ENCODE measurements around the gene PDX1.

PDX1 gene

GRCh38 chr13:27922883-27923612, 3.2 kb downstream of the PDX1 start:
- Histone ChIP-seq H3K4me3 (ENCODE audit: low read depth in 1 of 2, low read length in 2 of 2) (peak overlapping the region; percentile 87 to 98), H3K4me1 (ENCODE audit: control insufficient read depth in 1 of 2, insufficient read depth in 2 of 2, low read length in 2 of 2) (peaks cover 15 to 19% of the 10 kb centered on the region in 2 donors), H3K9me3 (ENCODE audit: control insufficient read depth in 1 of 2, low read length in 2 of 2) (no peaks in the 10 kb centered on the region), H3K9ac (ENCODE audit: low read depth in 1 of 2, low read length in 2 of 2) (peak overlapping the region; percentile 99), H3K27me3 (ENCODE audit: control insufficient read depth in 1 of 2, insufficient read depth in 2 of 2, low read length in 2 of 2) (peaks cover 33 to 36% of the 10 kb centered on the region in 2 donors), H3K27ac (ENCODE audit: low read depth, low read length) (peak overlapping the region; percentile 80), H3K36me3 (ENCODE audit: control insufficient read depth in 1 of 2, insufficient read depth in 2 of 2, low read length in 2 of 2) (peaks cover 0 to 20% of the 10 kb centered on the region in 2 donors)

DNA sequence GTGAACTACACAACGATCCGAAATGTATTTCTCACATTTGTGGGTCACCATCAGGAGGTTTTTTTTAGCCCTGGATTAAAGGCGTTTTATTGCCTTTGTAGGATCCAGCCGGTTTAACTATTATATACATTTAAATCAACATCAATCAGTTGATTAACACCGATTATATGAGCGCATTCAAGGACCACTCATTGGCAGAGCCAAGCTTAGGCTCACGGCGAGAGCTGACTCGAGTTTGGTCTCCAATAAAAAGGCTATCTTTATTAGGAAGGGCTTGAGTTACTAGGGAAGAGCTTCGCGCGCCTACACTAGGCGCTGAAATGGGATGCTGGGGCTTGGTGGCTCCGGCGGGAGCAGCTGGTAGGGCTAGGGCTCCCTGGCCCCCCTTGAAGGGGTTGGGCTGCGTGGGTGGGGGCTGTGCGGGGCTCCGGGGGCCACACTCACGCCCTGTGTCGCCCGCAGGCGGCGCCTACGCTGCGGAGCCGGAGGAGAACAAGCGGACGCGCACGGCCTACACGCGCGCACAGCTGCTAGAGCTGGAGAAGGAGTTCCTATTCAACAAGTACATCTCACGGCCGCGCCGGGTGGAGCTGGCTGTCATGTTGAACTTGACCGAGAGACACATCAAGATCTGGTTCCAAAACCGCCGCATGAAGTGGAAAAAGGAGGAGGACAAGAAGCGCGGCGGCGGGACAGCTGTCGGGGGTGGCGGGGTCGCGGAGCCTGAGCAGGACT, 4.2 kb downstream of the PDX1 start:
- H3K4me3 ChIP-seq (ENCODE audit: low read depth in 1 of 2, low read length in 2 of 2): peak overlapping the region; percentile 87 to 98
- peaks cover 33 to 35% of the 10 kb centered on the region in 2 donors for H3K27me3 ChIP-seq (ENCODE audit: control insufficient read depth in 1 of 2, insufficient read depth in 2 of 2, low read length in 2 of 2)
- H3K4me1 ChIP-seq (ENCODE audit: control insufficient read depth in 1 of 2, insufficient read depth in 2 of 2, low read length in 2 of 2): peaks cover 10 to 21% of the 10 kb centered on the region in 2 donors
- H3K27ac ChIP-seq (ENCODE audit: low read depth, low read length): peak overlapping the region; percentile 72
- H3K9me3 ChIP-seq (ENCODE audit: control insufficient read depth in 1 of 2, low read length in 2 of 2): no peaks in the 10 kb centered on the region
- H3K9ac ChIP-seq (ENCODE audit: low read depth in 1 of 2, low read length in 2 of 2): peak overlapping the region; percentile 99
- peaks cover 0 to 20% of the 10 kb centered on the region in 2 donors for H3K36me3 ChIP-seq (ENCODE audit: control insufficient read depth in 1 of 2, insufficient read depth in 2 of 2, low read length in 2 of 2)

- peaks cover 10 to 28% of the 10 kb centered on the region in 2 donors for H3K4me1 ChIP-seq (ENCODE audit: control insufficient read depth in 1 of 2, insufficient read depth in 2 of 2, low read length in 2 of 2)
- H3K27ac ChIP-seq (ENCODE audit: low read depth, low read length): peak overlapping the region; percentile 72
- peaks cover 0 to 20% of the 10 kb centered on the region in 2 donors for H3K36me3 ChIP-seq (ENCODE audit: control insufficient read depth in 1 of 2, insufficient read depth in 2 of 2, low read length in 2 of 2)
- H3K27me3 ChIP-seq (ENCODE audit: control insufficient read depth in 1 of 2, insufficient read depth in 2 of 2, low read length in 2 of 2): peaks cover 31 to 33% of the 10 kb centered on the region in 2 donors
- peak overlapping the region; percentile 87 to 98 for H3K4me3 ChIP-seq (ENCODE audit: low read depth in 1 of 2, low read length in 2 of 2)
- H3K9me3 ChIP-seq (ENCODE audit: control insufficient read depth in 1 of 2, low read length in 2 of 2): no peaks in the 10 kb centered on the region
- H3K9ac ChIP-seq (ENCODE audit: low read depth in 1 of 2, low read length in 2 of 2): peak overlapping the region; percentile 99
Observed at GRCh38 chr13:27924529-27925141, 4.8 kb downstream of the PDX1 start.

DNA sequence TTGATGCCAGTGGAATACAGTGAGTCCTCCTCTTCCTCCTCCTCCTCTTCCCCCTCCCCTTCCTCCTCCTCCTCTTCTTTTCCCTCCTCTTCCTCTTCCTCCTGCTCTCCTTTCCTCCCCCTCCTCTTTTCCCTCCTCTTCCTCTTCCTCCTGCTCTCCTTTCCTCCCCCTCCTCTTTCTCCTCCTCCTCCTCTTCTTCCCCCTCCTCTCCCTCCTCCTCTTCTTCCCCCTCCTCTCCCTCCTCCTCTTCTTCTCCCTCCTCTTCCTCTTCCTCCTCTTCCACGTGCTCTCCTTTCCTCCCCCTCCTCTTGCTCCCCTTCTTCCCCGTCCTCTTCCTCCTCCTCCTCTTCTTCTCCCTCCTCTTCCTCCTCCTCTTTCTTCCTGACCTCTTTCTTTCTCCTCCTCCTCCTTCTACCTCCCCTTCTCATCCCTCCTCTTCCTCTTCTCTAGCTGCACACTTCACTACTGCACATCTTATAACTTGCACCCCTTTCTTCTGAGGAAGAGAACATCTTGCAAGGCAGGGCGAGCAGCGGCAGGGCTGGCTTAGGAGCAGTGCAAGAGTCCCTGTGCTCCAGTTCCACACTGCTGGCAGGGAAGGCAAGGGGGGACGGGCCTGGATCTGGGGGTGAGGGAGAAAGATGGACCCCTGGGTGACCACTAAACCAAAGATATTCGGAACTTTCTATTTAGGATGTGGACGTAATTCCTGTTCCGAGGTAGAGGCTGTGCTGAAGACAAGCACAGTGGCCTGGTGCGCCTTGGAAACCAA, 5.6 kb downstream of the PDX1 start:
- peak overlapping the region; percentile 99 for H3K9ac ChIP-seq (ENCODE audit: low read depth in 1 of 2, low read length in 2 of 2)
- peak overlapping the region; percentile 87 to 98 for H3K4me3 ChIP-seq (ENCODE audit: low read depth in 1 of 2, low read length in 2 of 2)

GRCh38 chr13:27926644-27927434, 7.0 kb downstream of the PDX1 start:
- Histone ChIP-seq H3K27ac (ENCODE audit: low read depth, low read length) (peak overlapping the region; percentile 69), H3K4me1 (ENCODE audit: control insufficient read depth in 1 of 2, insufficient read depth in 2 of 2, low read length in 2 of 2) (peaks cover 23 to 27% of the 10 kb centered on the region in 2 donors), H3K36me3 (ENCODE audit: control insufficient read depth in 1 of 2, insufficient read depth in 2 of 2, low read length in 2 of 2) (peaks cover 0 to 12% of the 10 kb centered on the region in 2 donors), H3K4me3 (ENCODE audit: low read depth in 1 of 2, low read length in 2 of 2) (peak overlapping the region; percentile 59 to 60), H3K9me3 (ENCODE audit: control insufficient read depth in 1 of 2, low read length in 2 of 2) (no peaks in the 10 kb centered on the region), H3K9ac (ENCODE audit: low read depth in 1 of 2, low read length in 2 of 2) (peak overlapping the region; percentile 82 to 99), H3K27me3 (ENCODE audit: control insufficient read depth in 1 of 2, insufficient read depth in 2 of 2, low read length in 2 of 2) (peaks cover 21 to 28% of the 10 kb centered on the region in 2 donors)

More for the DNA sequence above, 5.6 kb downstream of the PDX1 start:
- H3K27me3 ChIP-seq (ENCODE audit: control insufficient read depth in 1 of 2, insufficient read depth in 2 of 2, low read length in 2 of 2): peaks cover 30 to 31% of the 10 kb centered on the region in 2 donors
- peak overlapping the region; percentile 72 for H3K27ac ChIP-seq (ENCODE audit: low read depth, low read length)
- peaks cover 0 to 20% of the 10 kb centered on the region in 2 donors for H3K36me3 ChIP-seq (ENCODE audit: control insufficient read depth in 1 of 2, insufficient read depth in 2 of 2, low read length in 2 of 2)
- H3K9me3 ChIP-seq (ENCODE audit: control insufficient read depth in 1 of 2, low read length in 2 of 2): no peaks in the 10 kb centered on the region
- H3K4me1 ChIP-seq (ENCODE audit: control insufficient read depth in 1 of 2, insufficient read depth in 2 of 2, low read length in 2 of 2): peaks cover 16 to 27% of the 10 kb centered on the region in 2 donors

- H3K36me3 ChIP-seq (ENCODE audit: control insufficient read depth in 1 of 2, insufficient read depth in 2 of 2, low read length in 2 of 2): peaks cover 0 to 8% of the 10 kb centered on the region in 2 donors
- H3K4me3 ChIP-seq (ENCODE audit: low read depth in 1 of 2, low read length in 2 of 2): peak overlapping the region; percentile 60 to 61
- peaks cover 23 to 27% of the 10 kb centered on the region in 2 donors for H3K4me1 ChIP-seq (ENCODE audit: control insufficient read depth in 1 of 2, insufficient read depth in 2 of 2, low read length in 2 of 2)
- peak overlapping the region; percentile 82 to 99 for H3K9ac ChIP-seq (ENCODE audit: low read depth in 1 of 2, low read length in 2 of 2)
- peaks cover 13 to 20% of the 10 kb centered on the region in 2 donors for H3K27me3 ChIP-seq (ENCODE audit: control insufficient read depth in 1 of 2, insufficient read depth in 2 of 2, low read length in 2 of 2)
- H3K27ac ChIP-seq (ENCODE audit: low read depth, low read length): no peak overlapping the region
- no peaks in the 10 kb centered on the region for H3K9me3 ChIP-seq (ENCODE audit: control insufficient read depth in 1 of 2, low read length in 2 of 2)
Observed at GRCh38 chr13:27927444-27928352, 7.9 kb downstream of the PDX1 start.

GRCh38 chr13:27928353-27928804, 8.6 kb downstream of the PDX1 start:
- Histone ChIP-seq H3K36me3 (ENCODE audit: control insufficient read depth in 1 of 2, insufficient read depth in 2 of 2, low read length in 2 of 2) (peaks cover 0 to 2% of the 10 kb centered on the region in 2 donors), H3K9ac (ENCODE audit: low read depth in 1 of 2, low read length in 2 of 2) (peak overlapping the region; percentile 82 to 99), H3K27ac (ENCODE audit: low read depth, low read length) (peak overlapping the region; percentile 27), H3K4me1 (ENCODE audit: control insufficient read depth in 1 of 2, insufficient read depth in 2 of 2, low read length in 2 of 2) (peaks cover 27 to 30% of the 10 kb centered on the region in 2 donors), H3K4me3 (ENCODE audit: low read depth in 1 of 2, low read length in 2 of 2) (peak overlapping the region; percentile 60 to 61), H3K9me3 (ENCODE audit: control insufficient read depth in 1 of 2, low read length in 2 of 2) (no peaks in the 10 kb centered on the region), H3K27me3 (ENCODE audit: control insufficient read depth in 1 of 2, insufficient read depth in 2 of 2, low read length in 2 of 2) (peaks cover 9 to 14% of the 10 kb centered on the region in 2 donors)

DNA sequence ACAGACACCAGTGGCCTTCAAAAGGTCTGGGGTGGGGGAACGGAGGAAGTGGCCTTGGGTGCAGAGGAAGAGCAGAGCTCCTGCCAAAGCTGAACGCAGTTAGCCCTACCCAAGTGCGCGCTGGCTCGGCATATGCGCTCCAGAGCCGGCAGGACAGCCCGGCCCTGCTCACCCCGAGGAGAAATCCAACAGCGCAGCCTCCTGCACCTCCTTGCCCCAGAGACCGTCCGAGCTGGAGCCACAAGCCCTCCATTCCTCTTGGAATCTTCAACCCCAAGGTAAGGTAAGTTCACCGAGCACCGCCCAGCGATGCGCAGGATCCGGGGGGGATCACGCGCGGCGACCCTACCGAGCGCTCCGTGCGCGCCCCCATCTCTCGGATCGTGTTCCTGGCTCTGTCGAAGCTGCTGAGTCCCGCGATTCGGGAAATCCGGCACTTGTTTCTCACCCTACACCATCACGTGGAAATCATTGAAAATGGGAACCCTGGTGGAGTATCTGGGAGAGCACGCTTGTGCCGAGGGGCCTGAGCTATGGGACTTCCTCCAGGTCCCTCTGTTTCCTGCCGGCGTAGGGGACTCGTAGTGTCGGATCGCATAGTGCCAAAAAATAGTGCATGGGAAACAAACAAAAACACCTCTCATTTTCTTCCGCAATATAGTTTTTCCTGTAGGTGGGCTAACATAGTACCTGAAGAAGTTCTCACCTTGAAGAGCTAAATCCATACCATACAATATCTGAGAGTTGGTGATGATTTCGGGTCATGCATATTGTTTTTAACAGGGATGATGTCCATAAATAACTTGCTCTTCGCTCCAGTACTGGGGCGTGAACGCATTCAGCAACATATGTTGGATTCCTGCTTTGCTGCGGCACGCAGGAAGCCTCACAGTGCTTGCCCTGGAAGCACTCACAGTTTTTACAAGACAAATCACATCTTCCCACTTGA, 9.3 kb downstream of the PDX1 start:
- peaks cover 33 to 36% of the 10 kb centered on the region in 2 donors for H3K4me1 ChIP-seq (ENCODE audit: control insufficient read depth in 1 of 2, insufficient read depth in 2 of 2, low read length in 2 of 2)
- H3K4me3 ChIP-seq (ENCODE audit: low read depth in 1 of 2, low read length in 2 of 2): peak overlapping the region; percentile 60 to 61
- peak overlapping the region; percentile 27 for H3K27ac ChIP-seq (ENCODE audit: low read depth, low read length)
- no peaks in the 10 kb centered on the region for H3K36me3 ChIP-seq (ENCODE audit: control insufficient read depth in 1 of 2, insufficient read depth in 2 of 2, low read length in 2 of 2)
- H3K27me3 ChIP-seq (ENCODE audit: control insufficient read depth in 1 of 2, insufficient read depth in 2 of 2, low read length in 2 of 2): peaks cover 9 to 14% of the 10 kb centered on the region in 2 donors
- peak overlapping the region; percentile 82 to 99 for H3K9ac ChIP-seq (ENCODE audit: low read depth in 1 of 2, low read length in 2 of 2)
- no peaks in the 10 kb centered on the region for H3K9me3 ChIP-seq (ENCODE audit: control insufficient read depth in 1 of 2, low read length in 2 of 2)
